Measurements from ENCODE around the gene PSMA2. TPM values are rescaled to one million over a fixed set of nuclear protein-coding genes. Genes with fewer than 3 reads are reported as not detected.

Gene PSMA2
- total and polyA plus RNA-seq, 4 experiments from 2014 or later, result 35.6 to 353 (median 144) TPM

Other genes starting within 250 kb of the PSMA2 start
- 1 to 10 TPM; 8.8 to 9.2 TPM for gene C7orf25, start 20.1 kb downstream of the PSMA2 start, total RNA-seq
- gene C7orf25, start 20.1 kb downstream of the PSMA2 start, polyA plus RNA-seq, result 1 to 10 TPM; 1.6 to 4.0 TPM
- 10 to 100 TPM; 48.4 to 49.1 TPM for gene MRPL32, start 202 bp upstream of the PSMA2 start, total RNA-seq
- gene MRPL32, start 202 bp upstream of the PSMA2 start, polyA plus RNA-seq, result 10 to 100 TPM; 42.5 to 53.3 TPM
- not detected for gene HECW1, start 180.5 kb upstream of the PSMA2 start, total RNA-seq
- not detected for gene HECW1, start 180.5 kb upstream of the PSMA2 start, polyA plus RNA-seq